HPDE6-E6E7 (cell line): Measurements from ENCODE around the gene TMEM26.
"Not testable (repeated sequence)": the region's sequence is repeated elsewhere in the genome, so short reads cannot be mapped to it uniquely, and the experiment has no call there.

Experiments used
- DNase-seq: peaks from one replicate; pipeline ENCODE4 v3.0.0; 2011; ENCODE audit warnings: missing footprints; ENCODE audit errors: extremely low spot score

Gene TMEM26

DNA sequence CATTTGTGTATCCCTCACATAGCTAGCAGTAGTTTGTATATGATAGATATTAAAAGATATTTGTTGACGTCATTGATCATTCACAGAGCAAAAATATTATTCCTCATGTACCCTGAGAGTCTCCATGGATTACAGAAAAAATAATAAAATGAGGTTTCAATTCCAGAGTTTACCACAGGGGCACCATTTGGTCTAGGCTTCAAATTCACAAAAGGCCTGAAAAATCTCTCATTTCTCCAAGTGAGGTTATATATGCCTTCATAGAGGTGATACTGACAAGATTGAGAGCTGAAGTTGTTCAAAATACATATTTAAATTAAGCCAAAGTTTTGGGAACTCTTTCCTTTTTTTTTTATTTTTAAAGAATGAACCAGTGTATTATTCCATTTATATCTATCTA, 52.7 kb downstream of the TMEM26 start:
- DNase-seq: no peak

DNA sequence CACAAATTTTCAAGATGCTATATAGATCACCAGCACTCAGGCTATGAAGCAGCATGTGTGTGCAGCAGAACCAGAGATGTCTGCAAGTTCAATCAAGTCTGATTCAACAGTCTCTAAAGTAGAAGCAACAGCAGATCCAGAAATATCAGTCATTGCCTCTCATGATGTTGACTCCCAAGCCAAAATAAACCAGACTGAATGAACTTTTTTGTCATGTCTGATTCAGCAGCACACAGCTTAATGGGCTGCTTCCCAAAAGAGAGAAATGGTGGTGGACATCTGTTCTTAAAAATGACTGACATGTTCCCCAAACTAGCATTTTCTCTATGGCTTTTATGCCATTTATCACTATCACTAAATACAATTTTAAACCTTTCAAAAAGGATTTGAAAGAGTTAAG, 53.8 kb downstream of the TMEM26 start:
- no peak for DNase-seq

DNA sequence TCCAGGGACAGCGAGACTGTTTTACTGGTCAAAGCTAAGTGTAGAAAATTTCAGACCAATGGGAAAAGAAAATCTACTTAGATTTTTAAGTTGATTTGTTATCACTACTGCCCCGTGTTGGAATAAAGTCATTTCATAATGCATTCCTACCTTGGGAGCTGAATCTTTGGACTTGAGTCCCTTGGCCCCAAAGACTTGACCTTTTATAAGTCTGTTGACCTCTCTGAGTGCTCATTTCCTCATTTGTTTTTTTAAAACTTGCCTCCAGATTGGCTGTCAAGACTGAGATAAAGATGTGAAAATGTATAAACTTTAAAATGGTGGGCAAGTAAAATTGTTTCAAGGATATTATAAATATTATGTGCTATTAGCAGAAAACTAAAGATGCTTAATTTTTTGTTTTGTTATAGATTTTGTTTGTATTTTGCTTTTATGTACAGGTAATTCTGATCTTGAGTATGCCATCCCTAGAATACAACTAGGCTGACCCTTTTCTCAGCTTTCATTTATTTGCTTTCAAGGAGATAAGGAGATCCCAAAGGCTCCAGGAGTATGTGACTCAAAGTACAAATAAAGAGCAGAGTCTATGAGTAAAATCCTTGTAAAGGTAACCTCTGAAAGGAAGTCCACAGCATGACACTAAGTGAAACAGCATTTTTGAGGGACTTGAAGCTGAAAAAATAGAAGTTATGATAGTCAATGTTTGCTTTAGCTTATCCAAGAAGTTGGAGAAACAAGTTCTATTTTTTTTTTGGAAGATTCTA, 54.6 kb downstream of the TMEM26 start:
- DNase-seq: no peak

DNA sequence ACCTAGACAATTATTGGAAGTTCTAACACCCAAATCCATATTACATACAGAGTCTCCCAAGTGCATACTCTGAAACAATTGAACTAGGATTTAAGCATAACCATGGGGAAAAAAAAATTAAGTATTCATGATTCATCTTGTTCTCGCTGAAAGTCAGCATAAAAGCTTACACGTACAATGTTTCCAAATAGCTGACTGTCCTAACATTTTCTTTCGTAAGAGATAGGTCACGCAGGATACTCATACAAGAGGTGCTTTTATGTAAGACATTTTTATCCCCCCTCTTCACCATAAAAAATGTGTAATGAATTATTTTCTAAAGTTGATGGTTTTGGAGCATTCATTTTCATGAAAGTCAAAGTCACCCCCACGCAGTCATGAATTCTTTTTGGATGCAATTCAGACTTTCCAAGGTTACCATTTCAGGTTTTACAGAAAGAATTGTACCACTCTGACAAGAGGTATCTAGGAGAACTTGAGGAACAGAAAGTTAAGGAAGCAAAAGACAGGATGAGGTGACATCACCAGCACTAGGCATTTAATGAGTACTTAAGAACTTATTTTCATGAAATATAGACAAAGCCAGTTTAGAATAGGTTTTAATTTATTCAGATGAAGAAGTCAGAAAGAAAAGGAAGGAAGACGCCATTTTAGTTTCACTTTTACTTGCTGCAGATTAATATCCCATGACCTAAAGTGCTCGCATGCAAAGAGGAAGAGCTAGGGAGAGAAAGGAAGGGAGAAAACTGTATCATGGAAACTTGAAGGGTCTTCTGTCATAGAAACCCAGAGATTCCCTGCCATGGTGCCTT, 55.8 kb downstream of the TMEM26 start:
- no peak for DNase-seq

DNA sequence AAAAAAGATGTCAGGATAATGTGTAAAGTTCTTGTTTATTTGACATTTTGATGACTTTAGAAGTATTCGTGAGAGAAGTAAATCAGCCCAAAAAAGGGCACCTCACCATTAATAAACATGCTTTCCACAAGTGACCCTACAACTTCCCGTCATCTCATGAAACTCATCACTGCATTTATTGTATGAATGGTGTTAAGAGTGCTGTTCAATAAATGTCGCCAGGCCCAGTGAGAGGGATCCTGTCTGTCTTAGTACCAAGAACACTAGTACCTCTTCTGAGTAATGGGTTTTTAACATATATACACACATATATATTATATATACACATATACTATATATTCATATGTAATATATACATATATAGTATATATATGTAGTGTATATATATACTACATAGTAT, 61.9 kb downstream of the TMEM26 start:
- no peak for DNase-seq

DNA sequence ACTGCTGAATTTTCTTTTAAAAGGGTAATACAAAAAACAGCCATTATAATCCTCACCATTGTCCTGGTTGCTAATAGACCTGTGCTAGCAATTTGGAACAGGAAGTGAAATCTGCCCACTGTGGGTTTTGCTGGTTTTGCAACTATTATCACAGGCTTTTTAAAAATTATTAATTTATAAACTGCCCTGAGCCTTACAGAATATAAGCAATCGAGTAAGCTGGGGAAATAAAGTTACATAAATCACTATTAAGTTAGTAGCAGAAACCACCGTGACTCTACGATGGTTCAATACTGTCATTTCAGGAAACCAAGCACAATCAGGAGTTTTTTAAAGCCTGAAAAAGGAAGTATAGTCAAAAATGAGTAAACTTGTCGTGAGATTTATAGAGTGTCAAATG, 62.3 kb downstream of the TMEM26 start:
- DNase-seq: no peak

DNA sequence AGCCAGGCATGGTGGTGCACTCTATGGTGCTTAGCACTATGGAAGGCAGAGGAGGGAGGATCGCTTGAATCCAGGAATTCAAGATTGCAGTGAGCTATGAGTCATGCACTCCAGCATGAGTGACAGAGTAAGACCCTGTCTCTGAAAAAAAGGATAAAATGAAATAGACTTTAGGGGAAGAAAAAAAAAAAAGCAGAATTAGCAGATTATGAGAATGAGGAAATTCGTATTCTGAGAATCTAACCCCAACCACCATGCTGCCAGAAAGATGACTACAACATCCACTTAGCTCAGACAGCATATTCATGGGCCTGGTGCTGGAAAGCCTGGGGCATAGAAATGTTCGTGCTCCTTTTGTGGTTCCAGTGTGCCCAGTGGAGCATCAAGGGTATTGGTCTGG, 63.3 kb downstream of the TMEM26 start:
- DNase-seq: no peak

DNA sequence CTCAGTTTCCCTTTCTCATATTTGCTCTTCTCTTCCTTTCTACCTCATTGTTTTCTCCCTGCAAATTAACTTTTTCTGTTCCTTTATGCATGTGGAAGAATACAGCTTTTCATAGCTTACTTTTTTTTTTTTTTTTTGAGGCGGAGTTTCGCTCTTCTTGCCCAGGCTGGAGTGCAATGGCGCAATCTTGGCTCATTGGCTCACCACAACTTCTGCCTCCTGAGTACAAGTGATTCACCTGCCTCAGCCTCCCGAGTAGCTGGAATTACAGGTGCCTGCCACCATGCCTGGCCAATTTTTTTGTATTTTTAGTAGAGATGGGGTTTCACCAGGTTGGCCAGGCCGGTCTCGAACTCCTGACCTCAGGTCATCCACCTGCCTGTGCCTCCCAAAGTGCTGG, 64.2 kb downstream of the TMEM26 start:
- DNase-seq: not testable (repeated sequence)

DNA sequence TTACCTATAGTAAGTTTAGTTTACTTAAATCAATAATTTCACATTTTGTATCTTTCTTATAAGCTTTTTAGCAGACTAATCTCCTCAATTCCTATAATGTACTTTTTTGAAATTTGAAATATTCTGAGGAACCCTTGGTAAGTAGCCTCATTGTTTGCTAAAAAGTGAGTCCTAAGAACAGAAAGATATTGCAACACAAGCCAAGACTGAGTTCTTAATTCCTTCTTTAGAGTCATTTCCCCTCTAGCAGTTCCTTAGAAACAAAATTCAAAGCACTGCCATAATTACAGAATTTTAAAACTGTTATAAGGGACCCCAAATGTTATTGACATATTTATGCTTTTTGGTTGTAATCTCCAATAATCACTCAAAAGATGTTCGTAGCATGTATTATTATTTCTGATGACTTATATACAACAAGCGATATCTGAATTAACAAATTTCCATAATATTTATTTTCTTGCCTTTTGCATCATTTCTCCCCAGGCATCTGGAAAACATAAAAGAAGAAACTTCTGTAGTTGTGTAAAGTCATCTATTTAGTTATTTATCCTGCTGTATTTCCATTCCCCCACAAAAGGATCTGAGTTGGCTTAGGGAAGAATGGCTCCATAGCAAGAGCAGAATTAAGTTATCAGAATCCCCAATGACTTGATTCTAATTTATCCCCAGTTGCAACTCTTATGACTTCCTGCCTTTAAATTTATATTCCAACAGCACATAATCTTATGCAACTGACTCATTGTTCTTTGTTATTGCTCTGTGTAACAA, 67.8 kb downstream of the TMEM26 start:
- DNase-seq: no peak

DNA sequence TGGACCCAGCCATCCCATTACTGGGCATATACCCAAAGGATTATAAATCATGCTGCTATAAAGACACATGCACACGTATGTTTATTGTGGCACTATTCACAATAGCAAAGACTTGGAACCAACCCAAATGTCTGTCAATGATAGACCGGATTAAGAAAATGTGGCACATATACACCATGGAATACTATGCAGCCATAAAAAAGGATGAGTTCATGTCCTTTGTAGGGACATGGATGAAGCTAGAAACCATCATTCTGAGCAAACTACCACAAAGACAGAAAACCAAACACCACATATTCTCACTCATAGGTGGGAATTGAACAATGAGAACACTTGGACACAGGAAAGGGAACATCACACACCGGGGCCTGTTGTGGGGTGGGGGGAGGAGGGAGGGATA, 72.0 kb downstream of the TMEM26 start:
- not testable (repeated sequence) for DNase-seq

DNA sequence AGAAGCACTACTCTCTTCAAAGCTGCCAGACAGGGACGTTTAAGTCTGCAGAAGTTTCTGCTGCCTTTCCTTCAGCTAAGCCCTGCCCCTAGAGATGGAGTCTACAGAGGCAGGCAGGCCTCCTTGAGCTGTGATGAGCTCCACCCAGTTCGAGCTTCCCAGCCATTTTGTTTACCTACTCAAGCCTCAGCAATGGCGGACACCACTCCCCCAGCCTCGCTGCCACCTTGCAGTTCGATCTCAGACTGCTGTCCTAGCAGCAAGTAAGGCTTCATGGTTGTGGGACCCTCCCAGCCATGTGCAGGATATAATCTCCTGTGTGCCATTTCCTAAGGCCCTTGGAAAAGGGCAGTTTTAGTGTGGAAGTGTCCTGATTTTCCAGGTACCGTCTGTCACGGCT, 74.3 kb downstream of the TMEM26 start:
- no peak for DNase-seq

DNA sequence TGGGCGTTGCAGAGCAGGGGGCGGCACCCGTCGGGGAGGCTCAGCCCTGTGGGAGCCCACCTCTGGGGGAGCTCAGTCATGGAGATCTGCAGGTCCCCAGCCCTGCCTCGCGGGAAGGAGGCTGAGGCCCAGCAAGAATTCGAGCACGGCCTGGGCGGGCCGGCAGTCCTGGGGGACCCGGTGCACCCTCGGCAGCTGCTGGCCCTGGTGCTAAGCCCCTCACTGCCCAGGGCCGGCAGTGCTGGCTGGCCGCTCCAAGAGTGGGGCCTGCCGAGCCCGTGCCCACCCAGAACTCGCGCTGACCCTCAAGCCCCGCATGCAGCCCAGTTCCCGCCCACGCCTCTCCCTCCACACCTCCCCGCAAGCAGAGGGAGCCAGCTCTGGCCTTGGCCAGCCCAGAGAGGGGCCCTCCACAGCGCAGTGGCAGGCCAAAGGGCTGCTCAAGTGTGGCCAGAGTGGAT, 76.2 kb downstream of the TMEM26 start:
- DNase-seq: no peak

DNA sequence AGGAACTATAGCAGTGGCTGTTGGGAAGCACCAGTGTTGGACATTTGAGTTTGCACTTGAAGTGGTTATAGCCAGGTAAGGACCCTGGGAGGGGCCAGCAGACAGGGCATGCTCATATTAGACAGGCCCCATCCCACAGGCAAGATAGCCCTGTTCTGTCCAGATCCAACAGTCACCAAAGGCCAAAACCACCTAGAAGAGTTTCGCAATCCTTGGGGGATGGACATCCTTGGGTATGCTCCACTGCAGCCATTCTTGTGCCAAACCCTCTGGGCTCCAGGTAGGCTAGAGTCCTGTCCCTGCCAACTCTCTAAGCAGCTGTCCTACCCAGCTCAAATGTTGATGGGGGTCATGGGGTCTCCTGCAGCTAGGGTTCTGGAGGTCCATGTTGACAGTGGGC, 76.8 kb downstream of the TMEM26 start:
- no peak for DNase-seq

DNA sequence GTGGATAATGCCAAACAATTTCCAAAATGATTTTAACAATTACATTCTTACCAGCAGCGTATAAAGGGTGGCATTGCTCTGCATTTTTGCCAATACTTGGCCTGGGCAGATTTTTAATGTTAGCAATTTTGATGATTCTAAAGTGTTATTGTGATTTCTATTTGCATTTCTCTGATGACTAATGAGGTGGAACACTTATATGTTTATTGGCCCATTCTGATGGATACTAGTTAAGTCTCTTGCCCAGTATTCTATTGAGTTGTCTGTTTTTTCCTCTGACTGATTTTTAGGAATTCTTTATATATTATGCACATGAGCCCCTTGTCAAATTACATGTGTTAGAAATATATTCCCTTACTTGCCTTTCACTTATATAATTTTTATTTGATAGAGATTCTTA, 86.8 kb downstream of the TMEM26 start:
- DNase-seq: no peak

DNA sequence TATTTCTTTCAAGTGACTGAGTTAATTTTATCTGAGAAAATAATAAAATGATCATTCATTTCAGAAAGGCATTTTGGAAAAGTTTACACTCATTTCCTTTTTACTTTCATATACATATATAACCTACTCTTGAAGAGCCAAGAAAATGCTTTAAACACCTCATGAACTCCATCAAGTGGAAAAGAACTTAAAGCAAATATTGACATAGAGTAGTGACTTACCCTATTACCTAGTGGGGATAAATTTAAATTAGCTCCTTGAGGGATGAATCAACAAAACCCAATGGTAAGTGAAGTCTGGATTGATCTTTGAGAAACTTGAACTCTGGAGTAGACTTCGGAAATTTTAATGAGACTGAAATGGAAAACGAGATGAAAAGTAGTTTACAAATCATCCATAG, 88.6 kb downstream of the TMEM26 start:
- DNase-seq: no peak

DNA sequence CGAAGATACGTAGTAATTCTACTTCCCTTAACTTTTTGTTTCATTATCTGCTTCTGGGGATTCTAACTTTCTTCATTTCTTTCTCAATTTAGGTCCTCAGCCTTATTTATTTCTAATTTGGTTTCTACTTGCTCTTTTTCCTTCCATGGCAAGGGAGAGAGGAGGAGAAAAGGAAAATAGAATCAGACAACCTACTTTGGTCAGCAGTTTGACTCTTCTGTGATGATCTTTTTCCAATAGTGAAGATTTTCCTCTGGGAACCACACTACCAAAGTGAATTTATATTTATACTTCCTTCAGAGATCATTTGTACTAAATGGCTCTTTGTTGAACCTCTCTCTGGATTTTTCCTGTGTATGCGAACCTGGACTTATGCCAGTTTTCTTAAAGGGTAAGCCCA, 90.2 kb downstream of the TMEM26 start:
- DNase-seq: no peak

DNA sequence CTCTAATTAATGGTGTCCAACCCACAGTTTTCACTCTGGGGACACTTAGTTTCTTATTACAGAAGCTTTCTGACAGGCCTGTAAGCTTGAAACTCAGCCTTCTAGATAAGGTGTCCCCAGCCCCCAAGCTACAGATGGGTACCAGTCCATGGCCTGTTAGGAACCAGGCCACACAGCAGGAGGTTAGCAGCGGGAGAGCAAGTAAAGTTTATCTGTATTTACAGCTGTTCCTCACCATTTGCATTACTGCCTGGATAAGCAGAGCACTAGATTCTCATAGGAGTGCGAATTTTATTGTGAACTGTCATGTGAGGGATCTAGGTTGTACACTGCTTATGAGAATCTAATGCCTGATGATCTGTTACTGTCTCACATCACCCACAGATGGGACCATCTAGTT, 93.7 kb downstream of the TMEM26 start:
- DNase-seq: no peak

DNA sequence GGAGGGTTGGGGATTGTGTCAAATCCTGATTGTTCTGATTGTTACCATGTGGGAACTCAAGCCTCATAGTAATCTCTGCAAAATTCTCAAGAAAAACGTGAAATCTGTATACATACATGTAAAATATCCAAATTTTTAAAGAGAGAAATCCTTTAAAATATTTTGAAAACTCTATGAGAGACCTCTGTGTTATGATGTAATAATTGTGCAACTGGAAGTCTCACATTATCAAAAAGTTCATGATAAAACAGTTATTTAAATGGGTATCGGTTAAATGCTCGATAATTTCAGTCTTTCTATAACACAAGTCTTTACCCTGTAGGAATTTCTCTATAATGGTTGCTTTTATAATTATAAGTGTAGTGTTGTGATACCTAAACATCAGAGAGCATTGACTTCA, 95.5 kb downstream of the TMEM26 start:
- no peak for DNase-seq
